Subcutaneous abdominal adipose tissue (tissue), 5 donors: Measurements from ENCODE around the gene SORCS2.

Source experiments
- H3K27ac ChIP-seq: one replicate; pipeline ENCODE4 v1.7.0; 2013; ENCODE audit warnings: low read depth, mild to moderate bottlenecking, inconsistent platforms, low read length, moderate library complexity
- H3K27me3 ChIP-seq, 5 donors: one replicate each; pipeline ENCODE4 v1.7.0; 2013; ENCODE audit warnings: low read length in 5 of 5, inconsistent platforms in 1 of 5; ENCODE audit not compliant: control insufficient read depth in 5 of 5, insufficient read depth in 4 of 5
- H3K36me3 ChIP-seq, 5 donors: one replicate each; pipeline ENCODE4 v1.7.0; 2013; ENCODE audit warnings: low read length in 5 of 5; ENCODE audit not compliant: control insufficient read depth in 5 of 5, insufficient read depth in 5 of 5
- H3K4me1 ChIP-seq, 5 donors: one replicate each; pipeline ENCODE4 v1.7.0; 2013; ENCODE audit warnings: low read length in 5 of 5, mild to moderate bottlenecking in 3 of 5, moderate library complexity in 1 of 5; ENCODE audit not compliant: control insufficient read depth in 5 of 5, insufficient read depth in 5 of 5
- H3K4me3 ChIP-seq, 5 donors: one replicate each; pipeline ENCODE4 v1.7.0; 2013; ENCODE audit warnings: low read length in 5 of 5, low read depth in 1 of 5
- H3K9ac ChIP-seq, 5 donors: one replicate each; pipeline ENCODE4 v1.7.0; 2013; ENCODE audit warnings: low read length in 5 of 5, mild to moderate bottlenecking in 4 of 5, moderate library complexity in 3 of 5
- H3K9me3 ChIP-seq, 5 donors: one replicate each; pipeline ENCODE4 v1.7.0; 2013; ENCODE audit warnings: low read length in 5 of 5; ENCODE audit not compliant: control insufficient read depth in 5 of 5
- donor health status: healthy.
- donor health status: healthy.
- donor health status: healthy.
- donor health status: healthy.
- donor health status: healthy.

SORCS2 gene

DNA sequence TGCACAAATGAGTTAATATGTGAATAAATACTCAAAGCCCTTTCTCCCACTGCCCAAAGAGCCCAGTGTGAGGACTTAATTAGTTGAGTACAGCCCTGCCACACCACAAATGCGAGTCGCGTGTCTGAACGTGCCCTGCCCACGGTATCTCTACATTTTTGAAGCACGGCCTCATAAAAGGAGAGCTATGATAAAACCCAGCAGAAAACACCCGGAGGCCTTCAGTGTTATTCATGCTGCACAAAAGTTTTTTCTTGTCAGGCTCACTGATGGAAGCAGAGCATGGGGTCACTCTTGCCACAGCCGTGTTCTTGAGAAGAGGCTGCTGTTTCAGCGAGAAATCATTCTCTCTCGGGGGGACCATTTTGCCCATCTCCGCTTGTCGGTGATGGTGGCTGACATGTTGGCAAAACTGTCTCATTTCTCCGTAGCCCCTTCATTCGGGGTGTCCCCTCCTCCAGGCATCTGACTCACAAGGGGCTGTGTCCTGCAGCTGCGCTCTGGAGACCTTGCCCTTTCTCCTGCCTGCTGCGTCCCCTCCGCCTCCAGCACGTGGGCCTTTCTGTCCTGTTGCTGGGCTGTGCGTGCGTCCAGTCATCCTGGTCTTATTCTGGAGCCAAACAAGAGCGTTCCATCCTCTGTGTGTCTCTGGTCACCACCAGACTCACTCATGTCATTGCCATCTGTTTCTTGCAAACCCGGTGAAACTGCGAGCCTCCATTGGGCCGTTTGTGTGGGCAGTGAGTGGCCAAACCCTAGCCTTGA, 88.8 kb downstream of the SORCS2 start:
- H3K27ac ChIP-seq: no peak overlapping the region

DNA sequence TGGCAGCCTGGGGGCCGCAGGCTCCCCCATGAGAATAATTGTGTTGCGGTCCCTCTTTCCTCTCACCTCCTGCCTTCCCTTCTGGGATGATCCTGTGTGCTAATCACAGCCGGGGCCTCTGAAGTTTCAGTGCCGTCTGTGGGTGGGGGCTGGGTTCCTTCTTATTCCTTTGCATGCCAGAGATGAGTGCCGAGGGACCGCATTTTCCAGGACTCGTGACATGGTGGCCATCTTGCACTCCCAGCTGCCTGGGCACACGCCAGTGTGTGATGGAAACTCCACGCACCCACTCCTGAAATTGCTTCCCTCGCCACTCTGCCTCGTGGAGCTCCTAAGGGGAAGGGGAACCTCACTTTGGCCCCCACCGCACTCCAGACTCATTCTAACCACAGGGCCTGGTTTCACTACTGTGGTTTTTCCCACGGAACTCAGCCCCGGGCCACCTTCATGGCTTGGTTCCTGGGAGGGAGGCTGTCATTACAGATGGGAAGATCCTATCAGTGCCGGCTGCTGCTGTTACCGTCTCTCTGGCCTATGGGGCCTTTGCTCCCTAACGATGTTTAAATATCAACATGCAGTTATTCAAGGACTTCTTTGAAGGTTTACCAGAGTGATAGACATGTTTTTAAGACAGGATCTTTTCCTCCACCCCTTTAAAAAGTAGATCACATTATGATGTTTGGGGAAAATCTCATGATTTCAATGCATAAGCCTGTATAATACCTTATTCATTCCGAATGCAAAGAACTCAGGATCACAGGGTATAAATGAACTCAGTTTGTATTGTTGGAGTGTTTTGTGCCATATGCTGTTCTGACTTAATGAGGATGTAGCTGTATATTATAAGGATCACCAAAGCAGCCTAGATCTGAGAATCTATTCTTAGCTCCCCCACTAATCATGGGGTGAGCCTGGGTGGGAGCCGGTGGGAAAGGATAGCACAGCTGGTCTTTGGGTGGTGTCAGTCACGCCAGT, 89.6 kb downstream of the SORCS2 start:
- Histone ChIP-seq H3K4me3 (no peak overlapping the region), H3K27me3 (peaks cover 0 to 21% (median 3%) of the 10 kb centered on the region in 5 donors), H3K9me3 (no peaks in the 10 kb centered on the region), H3K36me3 (no peaks in the 10 kb centered on the region), H3K9ac (no peak overlapping the region), H3K4me1 (no peaks in the 10 kb centered on the region), H3K27ac (no peak overlapping the region)

More for the DNA sequence above, 88.8 kb downstream of the SORCS2 start:
- peaks cover 0 to 6% (median 0%) of the 10 kb centered on the region in 5 donors for H3K4me1 ChIP-seq
- H3K9me3 ChIP-seq: no peaks in the 10 kb centered on the region
- no peak overlapping the region for H3K4me3 ChIP-seq
- H3K36me3 ChIP-seq: no peaks in the 10 kb centered on the region
- H3K9ac ChIP-seq: no peak overlapping the region
- peaks cover 0 to 20% (median 5%) of the 10 kb centered on the region in 5 donors for H3K27me3 ChIP-seq

DNA sequence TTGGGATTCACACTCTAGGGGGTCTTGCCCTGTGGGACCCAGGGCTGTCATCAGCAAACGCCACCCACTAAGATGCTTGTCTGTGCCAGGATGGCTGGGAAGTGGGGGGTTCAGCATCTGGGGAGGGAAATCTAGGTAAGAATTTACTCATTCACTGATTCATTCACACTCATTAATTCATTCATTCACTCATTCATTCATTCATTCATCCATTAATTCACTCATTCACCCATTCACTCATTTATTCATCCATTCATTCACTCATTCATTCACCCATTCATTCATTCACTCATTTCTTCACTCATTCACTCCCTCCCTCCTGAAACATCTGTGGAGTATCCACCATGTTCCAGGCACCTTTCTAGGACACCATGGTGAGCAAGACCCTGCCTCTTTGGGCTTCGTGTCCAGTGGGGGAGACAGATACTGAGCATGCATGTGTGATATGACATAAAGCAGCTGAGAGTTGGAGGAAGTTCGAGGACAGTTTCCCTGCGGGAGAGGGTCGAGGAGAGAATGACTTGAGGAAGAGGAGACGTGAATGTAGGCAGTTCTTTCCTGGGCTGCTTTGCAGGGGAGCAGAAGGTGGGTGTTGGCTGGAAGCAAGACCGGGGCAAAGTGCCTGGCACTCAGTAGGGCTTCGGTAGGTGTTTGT, 90.6 kb downstream of the SORCS2 start:
- Histone ChIP-seq H3K9ac (no peak overlapping the region), H3K27ac (no peak overlapping the region), H3K4me1 (no peaks in the 10 kb centered on the region), H3K4me3 (no peak overlapping the region), H3K27me3 (peaks cover 6 to 26% (median 7%) of the 10 kb centered on the region in 5 donors), H3K9me3 (no peaks in the 10 kb centered on the region), H3K36me3 (no peaks in the 10 kb centered on the region)

DNA sequence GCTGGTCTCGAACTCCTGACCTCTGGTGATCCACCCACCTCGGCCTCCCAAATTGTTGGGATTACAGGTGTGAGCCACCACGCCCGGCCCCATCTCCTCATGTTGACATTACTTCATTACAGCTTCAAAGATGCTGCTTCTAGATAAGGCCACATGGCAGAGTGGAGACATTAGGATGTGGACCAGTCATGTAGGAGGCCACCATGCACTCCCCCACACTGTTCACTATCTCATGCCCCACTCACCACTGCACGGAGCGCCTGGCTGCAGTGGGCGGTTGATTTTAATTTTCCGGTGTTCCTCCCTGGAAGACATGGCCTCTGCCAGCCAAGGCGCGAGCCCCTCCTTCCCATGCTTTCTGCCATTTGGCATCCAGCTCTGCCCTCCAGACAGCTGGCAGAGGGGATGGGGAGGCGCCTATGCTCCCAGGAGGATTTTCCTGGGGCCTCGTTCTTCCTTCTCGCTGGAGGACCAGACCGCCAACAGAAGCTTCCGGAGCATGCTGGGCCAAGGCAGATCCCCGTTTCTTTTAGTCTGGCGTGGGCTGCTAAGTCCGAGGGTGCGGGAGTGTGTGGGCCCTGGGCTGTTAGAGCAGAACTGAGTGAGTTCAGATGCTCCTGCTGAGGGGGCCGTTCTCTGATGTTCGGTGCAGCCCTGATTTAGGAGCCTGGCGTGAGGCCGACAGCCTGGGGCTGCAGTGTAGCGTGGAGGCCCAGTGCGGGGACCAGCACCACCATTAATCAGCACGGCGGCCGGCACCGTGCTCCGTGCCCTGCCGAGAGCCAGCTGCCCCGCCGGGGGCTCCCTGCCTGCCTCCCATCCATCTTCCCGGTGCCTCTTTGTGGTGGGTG, 93.1 kb downstream of the SORCS2 start:
- Histone ChIP-seq H3K9ac (no peak overlapping the region), H3K4me3 (no peak overlapping the region), H3K4me1 (no peaks in the 10 kb centered on the region), H3K9me3 (no peaks in the 10 kb centered on the region), H3K27me3 (peaks cover 6 to 23% (median 15%) of the 10 kb centered on the region in 5 donors), H3K36me3 (no peaks in the 10 kb centered on the region), H3K27ac (no peak overlapping the region)

DNA sequence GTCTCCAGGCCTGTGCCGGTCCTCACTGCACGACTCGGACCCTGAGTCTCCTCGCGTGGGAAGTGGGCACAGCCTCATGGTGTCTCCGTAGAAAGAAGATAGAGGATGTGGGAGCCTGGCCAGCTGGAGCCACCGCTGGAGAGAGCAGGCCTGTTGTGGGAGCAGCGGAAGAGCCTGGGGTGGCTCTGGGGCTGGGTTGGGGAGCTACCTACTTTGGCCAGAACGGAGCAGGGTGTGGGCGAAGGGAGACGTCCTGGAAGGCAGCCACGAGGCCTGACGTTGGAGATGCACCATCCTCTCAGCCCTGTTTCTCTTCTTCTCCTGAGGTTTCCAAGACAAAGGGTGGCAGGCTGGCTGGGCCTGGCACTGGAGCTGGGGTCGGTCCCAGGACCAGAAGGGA, 93.8 kb downstream of the SORCS2 start:
- H3K4me3 ChIP-seq: no peak overlapping the region
- no peaks in the 10 kb centered on the region for H3K36me3 ChIP-seq
- peaks cover 6 to 23% (median 14%) of the 10 kb centered on the region in 5 donors for H3K27me3 ChIP-seq
- H3K9ac ChIP-seq: no peak overlapping the region
- H3K27ac ChIP-seq: no peak overlapping the region
- H3K9me3 ChIP-seq: no peaks in the 10 kb centered on the region
- H3K4me1 ChIP-seq: no peaks in the 10 kb centered on the region

DNA sequence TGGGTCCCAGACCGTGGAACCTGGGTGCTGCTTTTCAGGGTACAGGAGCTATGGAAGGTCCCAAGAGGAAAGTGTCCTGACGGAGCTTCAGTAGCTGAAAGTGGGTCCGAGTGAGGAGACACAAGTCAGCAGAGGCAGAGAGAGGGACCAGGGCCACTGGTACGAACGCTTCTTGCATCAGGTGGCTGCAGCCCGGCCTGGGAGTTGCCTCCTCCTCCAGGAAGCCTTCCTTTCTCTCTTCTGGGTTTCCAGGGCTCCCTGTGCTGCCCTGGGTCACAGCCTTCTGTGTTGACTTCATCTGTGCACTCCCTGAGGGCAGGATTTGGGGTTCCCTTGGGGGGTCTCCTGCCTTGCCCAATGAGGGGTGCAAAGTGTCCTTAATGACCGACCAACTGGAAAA, 94.5 kb downstream of the SORCS2 start:
- H3K4me1 ChIP-seq: no peaks in the 10 kb centered on the region
- no peak overlapping the region for H3K9ac ChIP-seq
- H3K4me3 ChIP-seq: no peak overlapping the region
- H3K27ac ChIP-seq: no peak overlapping the region
- peaks cover 6 to 23% (median 14%) of the 10 kb centered on the region in 5 donors for H3K27me3 ChIP-seq
- H3K9me3 ChIP-seq: no peaks in the 10 kb centered on the region
- H3K36me3 ChIP-seq: no peaks in the 10 kb centered on the region

DNA sequence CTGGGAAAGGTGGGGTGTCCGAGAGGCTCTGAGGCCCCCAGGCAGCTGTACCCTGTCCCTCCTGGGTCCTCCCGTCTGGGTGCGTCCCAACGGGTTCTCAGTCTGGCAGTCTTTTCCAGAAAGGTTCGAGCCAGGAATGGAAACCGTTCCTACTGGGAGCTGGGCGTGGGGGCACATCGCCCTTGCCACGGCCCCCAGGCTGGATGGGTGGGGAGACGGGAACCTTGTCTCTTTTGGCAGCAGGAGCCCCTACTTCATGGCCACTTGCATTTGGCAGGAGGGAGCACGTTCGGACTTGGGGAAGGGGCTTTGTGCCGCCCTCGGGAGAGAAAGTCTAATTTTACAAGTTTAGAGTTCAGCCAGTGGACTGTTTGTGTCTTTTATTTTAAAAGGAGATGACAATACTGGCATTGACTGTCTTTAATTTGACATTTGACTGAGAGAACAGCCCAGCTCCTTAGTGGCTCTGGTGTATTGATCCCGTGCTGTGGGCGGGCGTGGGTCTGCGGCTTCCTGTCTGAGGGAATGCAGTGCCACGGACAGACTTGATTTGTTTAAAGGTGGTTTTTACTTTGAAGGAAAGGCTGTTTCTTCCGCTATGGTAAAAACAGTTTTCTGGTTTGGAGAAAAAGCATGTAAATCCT, 95.1 kb downstream of the SORCS2 start:
- Histone ChIP-seq H3K27me3 (peaks cover 6 to 23% (median 14%) of the 10 kb centered on the region in 5 donors), H3K27ac (no peak overlapping the region), H3K9me3 (no peaks in the 10 kb centered on the region), H3K36me3 (no peaks in the 10 kb centered on the region), H3K4me3 (no peak overlapping the region), H3K4me1 (no peaks in the 10 kb centered on the region), H3K9ac (no peak overlapping the region)

DNA sequence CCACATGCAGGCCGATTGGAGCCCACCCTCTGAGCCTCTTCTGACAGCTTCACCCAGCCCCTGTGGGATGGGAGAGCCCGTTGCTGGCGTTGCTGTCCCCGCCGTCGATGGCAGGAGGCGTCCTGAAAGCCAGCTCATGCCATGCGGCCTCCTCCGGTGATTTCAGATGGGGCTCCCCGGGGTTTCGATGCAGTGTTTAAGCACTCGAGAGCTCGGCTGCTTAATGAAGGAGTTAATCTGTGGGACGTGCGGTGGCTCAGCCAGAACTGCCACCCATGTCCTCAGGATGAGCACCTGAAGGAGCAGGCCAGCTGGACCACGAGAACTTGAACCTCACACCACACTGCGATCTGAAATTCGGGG, 95.6 kb downstream of the SORCS2 start:
- H3K9ac ChIP-seq: no peak overlapping the region
- H3K27me3 ChIP-seq: peaks cover 6 to 23% (median 14%) of the 10 kb centered on the region in 5 donors

More for the DNA sequence above, 95.6 kb downstream of the SORCS2 start:
- Histone ChIP-seq H3K36me3 (no peaks in the 10 kb centered on the region), H3K4me3 (no peak overlapping the region), H3K9me3 (no peaks in the 10 kb centered on the region), H3K4me1 (no peaks in the 10 kb centered on the region), H3K27ac (no peak overlapping the region)
